Neural crest cell (in vitro differentiated cells): ENCODE measurements around the gene SLC17A3. TPM values are rescaled to one million over a fixed set of nuclear protein-coding genes. Genes with fewer than 3 reads are reported as not detected.

ENCODE experiments used
- DNase-seq: peaks from one replicate; pipeline ENCODE4 v3.0.0; 2021; ENCODE audit warnings: low read depth, mixed read lengths, low spot score
- H3K27ac Mint-ChIP-seq: one replicate; pipeline ENCODE4 v1.8.0; 2021; ENCODE audit warnings: mild to moderate bottlenecking, mixed read lengths; ENCODE audit not compliant: unreplicated experiment
- H3K27me3 Mint-ChIP-seq: 2 replicates; pipeline ENCODE4 v1.8.0; 2021; ENCODE audit warnings: low read depth, mild to moderate bottlenecking, mixed read lengths
- H3K36me3 Mint-ChIP-seq: 2 replicates; pipeline ENCODE4 v1.8.0; 2021; ENCODE audit warnings: low read depth, mild to moderate bottlenecking, mixed read lengths
- H3K4me1 Mint-ChIP-seq: 2 replicates; pipeline ENCODE4 v1.8.0; 2021; ENCODE audit warnings: mixed read lengths
- H3K4me3 Mint-ChIP-seq: one replicate; pipeline ENCODE4 v1.8.0; 2021; ENCODE audit warnings: mild to moderate bottlenecking, mixed read lengths
- H3K9me3 Mint-ChIP-seq: 2 replicates; pipeline ENCODE4 v1.8.0; 2021; ENCODE audit warnings: mixed read lengths
- long read RNA-seq: library from polyadenylated mRNA; unstranded; transcript quantifications from one replicate; pipeline ENCODE4 v2.0.0, GENCODE V29; 2020
- total RNA-seq: library from RNA; stranded (reverse); gene quantifications from 2 replicates; pipeline ENCODE4 v1.2.1, GENCODE V29; 2021
- TF ChIP-seq, protein P1 (sequence below): fragments of 200-600 bp; sonication (generic); conservative IDR thresholded peaks from 2 replicates; pipeline ENCODE4 v1.5.0; 2021; ENCODE audit warnings: antibody characterized with exemption, mild to moderate bottlenecking

Gene SLC17A3
- total RNA-seq, result not detected in 2 replicates
- long read RNA-seq, result 0 reads

- no peak within 1 kb of the TSS for H3K27ac Mint-ChIP-seq
- no peak within 1 kb of the TSS for H3K4me3 Mint-ChIP-seq
- H3K9me3 Mint-ChIP-seq, result peaks cover 3% of the 10 kb centered on the region
- TF ChIP-seq, protein P1, sequence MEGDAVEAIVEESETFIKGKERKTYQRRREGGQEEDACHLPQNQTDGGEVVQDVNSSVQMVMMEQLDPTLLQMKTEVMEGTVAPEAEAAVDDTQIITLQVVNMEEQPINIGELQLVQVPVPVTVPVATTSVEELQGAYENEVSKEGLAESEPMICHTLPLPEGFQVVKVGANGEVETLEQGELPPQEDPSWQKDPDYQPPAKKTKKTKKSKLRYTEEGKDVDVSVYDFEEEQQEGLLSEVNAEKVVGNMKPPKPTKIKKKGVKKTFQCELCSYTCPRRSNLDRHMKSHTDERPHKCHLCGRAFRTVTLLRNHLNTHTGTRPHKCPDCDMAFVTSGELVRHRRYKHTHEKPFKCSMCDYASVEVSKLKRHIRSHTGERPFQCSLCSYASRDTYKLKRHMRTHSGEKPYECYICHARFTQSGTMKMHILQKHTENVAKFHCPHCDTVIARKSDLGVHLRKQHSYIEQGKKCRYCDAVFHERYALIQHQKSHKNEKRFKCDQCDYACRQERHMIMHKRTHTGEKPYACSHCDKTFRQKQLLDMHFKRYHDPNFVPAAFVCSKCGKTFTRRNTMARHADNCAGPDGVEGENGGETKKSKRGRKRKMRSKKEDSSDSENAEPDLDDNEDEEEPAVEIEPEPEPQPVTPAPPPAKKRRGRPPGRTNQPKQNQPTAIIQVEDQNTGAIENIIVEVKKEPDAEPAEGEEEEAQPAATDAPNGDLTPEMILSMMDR, result no peak
- H3K4me1 Mint-ChIP-seq, result no peaks in the 10 kb centered on the region
- no peaks in the 10 kb centered on the region for H3K36me3 Mint-ChIP-seq
- no peak for DNase-seq
- no peaks in the 10 kb centered on the region for H3K27me3 Mint-ChIP-seq
Observed at GRCh38 chr6:25874118-25874517, at the start of gene SLC17A3. TSS of gene SLC17A3 (minus strand) at chr6:25874243. CDS start at chr6:25868387, 5,856 bp downstream.

GRCh38 chr6:25922301-25922700 lies 48.3 kb upstream of the SLC17A3 start:
- no peaks in the 10 kb centered on the region for H3K27me3 Mint-ChIP-seq
- no peaks in the 10 kb centered on the region for H3K4me1 Mint-ChIP-seq
- no peaks in the 10 kb centered on the region for H3K36me3 Mint-ChIP-seq
- H3K27ac Mint-ChIP-seq, result no peak overlapping the region
- H3K4me3 Mint-ChIP-seq, result no peak overlapping the region
- no peaks in the 10 kb centered on the region for H3K9me3 Mint-ChIP-seq
- no peak for DNase-seq
- TF ChIP-seq, protein P1, result no peak

GRCh38 chr6:25921525-25922203 lies 47.6 kb upstream of the SLC17A3 start:
- H3K9me3 Mint-ChIP-seq, result no peaks in the 10 kb centered on the region
- no peaks in the 10 kb centered on the region for H3K4me1 Mint-ChIP-seq
- H3K36me3 Mint-ChIP-seq, result no peaks in the 10 kb centered on the region
- H3K4me3 Mint-ChIP-seq, result no peak overlapping the region
- DNase-seq, result no peak
- H3K27me3 Mint-ChIP-seq, result no peaks in the 10 kb centered on the region
- H3K27ac Mint-ChIP-seq, result no peak overlapping the region
- TF ChIP-seq, protein P1, result no peak

DNA sequence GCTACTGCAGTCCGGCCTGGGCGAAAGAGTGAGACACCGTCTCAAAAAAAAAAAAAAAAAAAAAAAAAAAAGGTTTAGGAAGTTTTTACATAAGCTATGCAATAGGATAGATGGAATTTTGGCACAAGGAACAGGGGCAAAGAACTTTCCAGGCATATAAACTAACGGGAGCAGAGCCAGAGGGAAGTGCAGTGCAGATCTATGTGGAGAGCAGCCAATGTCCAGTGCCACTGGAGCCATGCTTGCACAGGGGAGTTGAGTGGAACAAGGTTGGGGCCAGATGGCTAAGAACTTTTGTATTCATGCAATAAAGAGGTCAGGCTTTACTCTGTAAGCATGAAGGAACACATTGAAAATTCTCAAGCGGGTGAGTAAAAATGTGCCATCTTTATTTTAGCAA lies 45.6 kb upstream of the SLC17A3 start:
- H3K36me3 Mint-ChIP-seq, result no peaks in the 10 kb centered on the region
- no peak overlapping the region for H3K27ac Mint-ChIP-seq
- no peaks in the 10 kb centered on the region for H3K4me1 Mint-ChIP-seq
- H3K4me3 Mint-ChIP-seq, result no peak overlapping the region
- no peak for DNase-seq
- no peaks in the 10 kb centered on the region for H3K9me3 Mint-ChIP-seq
- TF ChIP-seq, protein P1, result no peak
- no peaks in the 10 kb centered on the region for H3K27me3 Mint-ChIP-seq

DNA sequence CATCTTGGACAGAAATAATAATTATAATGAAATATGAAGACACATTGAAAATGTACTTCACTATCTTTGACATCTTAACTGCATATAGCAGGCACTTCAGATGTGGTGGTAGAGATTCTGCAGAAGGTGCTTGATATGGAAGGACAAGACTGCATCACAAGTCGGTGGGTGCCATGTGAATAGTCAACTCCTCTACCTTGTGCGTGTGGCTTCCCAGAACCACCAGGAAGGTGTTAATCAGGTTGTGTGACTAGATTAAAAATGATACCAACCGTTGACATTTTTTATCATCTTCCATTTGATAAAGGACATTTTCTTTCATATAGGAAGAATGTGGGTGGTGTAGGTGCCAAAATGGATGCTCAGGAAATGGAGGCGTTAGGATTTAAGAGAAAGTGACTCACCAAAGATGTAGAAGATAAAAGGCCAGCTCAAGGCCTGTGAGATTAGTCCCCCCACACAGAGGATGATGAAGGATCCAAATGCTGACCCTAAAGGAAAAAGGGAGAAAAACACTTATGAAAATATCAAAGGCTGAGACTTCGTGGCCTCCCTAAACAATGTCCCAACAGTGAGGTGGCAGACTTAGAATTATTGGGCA lies 44.1 kb upstream of the SLC17A3 start:
- no peak overlapping the region for H3K27ac Mint-ChIP-seq
- H3K4me3 Mint-ChIP-seq, result no peak overlapping the region
- no peaks in the 10 kb centered on the region for H3K4me1 Mint-ChIP-seq
- no peaks in the 10 kb centered on the region for H3K36me3 Mint-ChIP-seq
- H3K9me3 Mint-ChIP-seq, result no peaks in the 10 kb centered on the region
- DNase-seq, result no peak
- no peaks in the 10 kb centered on the region for H3K27me3 Mint-ChIP-seq
- TF ChIP-seq, protein P1, result no peak
